OCI-LY7 (cell line): Measurements from ENCODE around the gene ADPRH. TPM values are rescaled to one million over a fixed set of nuclear protein-coding genes. Genes with fewer than 3 reads are reported as not detected.

ENCODE experiments used
- BruUV-seq: library from RNA; stranded (reverse); fragments of 400-500 nt; replicated peaks from 2 replicates; lab custom pipeline; 2021; lab: Mats Ljungman, UMichigan
- CTCF ChIA-PET: fragments of 300-600 bp; sonication (Branson Sonifier 250); formaldehyde crosslinking; loops from one replicate; lab custom pipeline; 2022; ENCODE audit warnings: antibody characterized with exemption; ENCODE audit not compliant: unreplicated experiment; lab: Charles Lee
- POLR2A ChIA-PET: fragments of 300-600 bp; sonication (Branson Sonifier 250); formaldehyde crosslinking; loops from one replicate; lab custom pipeline; 2022; ENCODE audit warnings: antibody characterized with exemption; lab: Charles Lee
- DNase-seq: peaks from one replicate; pipeline ENCODE4 v3.0.0-alpha.2; 2015; ENCODE audit warnings: low spot score
- H2AFZ ChIP-seq: fragments of 200-600 bp; sonication (generic), shearing (Covaris generic); 2 replicates; pipeline ENCODE4 v1.6.1; 2014; ENCODE audit warnings: mild to moderate bottlenecking, antibody characterized with exemption, low read length, moderate library complexity
- H3K27ac ChIP-seq: fragments of 200-600 bp; sonication (generic); 2 replicates; pipeline ENCODE4 v1.5.1; 2014; ENCODE audit warnings: mixed run types, low read depth, mild to moderate bottlenecking, moderate library complexity, low read length, inconsistent platforms; ENCODE audit not compliant: poor library complexity, severe bottlenecking
- H3K36me3 ChIP-seq: fragments of 200-600 bp; sonication (generic); 2 replicates; pipeline ENCODE4 v1.6.1; 2014; ENCODE audit warnings: mild to moderate bottlenecking, antibody characterized with exemption, low read length, moderate library complexity, mixed read lengths; ENCODE audit not compliant: insufficient read depth
- H3K4me1 ChIP-seq: fragments of 200-600 bp; sonication (generic); 2 replicates; pipeline ENCODE4 v1.5.1; 2014; ENCODE audit warnings: mild to moderate bottlenecking, low read length; ENCODE audit not compliant: insufficient read depth, poor library complexity, severe bottlenecking
- H3K4me2 ChIP-seq: fragments of 200-600 bp; sonication (generic); 2 replicates; pipeline ENCODE4 v1.6.1; 2014; ENCODE audit warnings: mild to moderate bottlenecking, low read length
- H3K4me3 ChIP-seq: fragments of 200-600 bp; sonication (generic); 2 replicates; pipeline ENCODE4 v1.5.1; 2014; ENCODE audit warnings: mild to moderate bottlenecking, low read depth, low read length; ENCODE audit not compliant: poor library complexity, severe bottlenecking
- H3K79me2 ChIP-seq: fragments of 200-600 bp; sonication (generic); 2 replicates; pipeline ENCODE4 v1.6.1; 2016; ENCODE audit warnings: low read depth, mild to moderate bottlenecking, low read length, moderate library complexity, mixed read lengths; ENCODE audit not compliant: insufficient read depth
- H3K9me2 ChIP-seq: fragments of 200-600 bp; sonication (generic); 2 replicates; pipeline ENCODE4 v1.6.1; 2016; ENCODE audit warnings: mild to moderate bottlenecking, low read length, mixed read lengths; ENCODE audit not compliant: insufficient read depth
- H3K9me3 ChIP-seq: fragments of 200-600 bp; sonication (generic); 2 replicates; pipeline ENCODE4 v1.6.1; 2014; ENCODE audit warnings: mild to moderate bottlenecking, mixed run types, low read length, mixed read lengths
- H4K20me1 ChIP-seq: fragments of 200-600 bp; sonication (generic); 2 replicates; pipeline ENCODE4 v1.6.1; 2014; ENCODE audit warnings: mild to moderate bottlenecking, antibody characterized with exemption, low read length, moderate library complexity, mixed read lengths; ENCODE audit not compliant: insufficient read depth
- EZH2phosphoT487 ChIP-seq: fragments of 200-600 bp; sonication (generic); IDR thresholded peaks from 2 replicates; pipeline ENCODE4 v1.6.1; 2018; ENCODE audit warnings: low read depth, borderline replicate concordance, mild to moderate bottlenecking, mixed run types, antibody characterized with exemption, low read length, moderate library complexity, mixed read lengths
- intact Hi-C: fragments of 100-400 bp; cut with micrococcal nuclease; formaldehyde crosslinking; loops from one replicate; pipeline ENCODE4 v1.10.0; 2022; ENCODE audit not compliant: unreplicated experiment
- total RNA-seq, 2 experiments: library from RNA; depleted of rRNA in 1 of 2; stranded (reverse); fragments of >200 nt in 1 of 2; shearing (Covaris generic) in 1 of 2; gene quantifications; 2 replicates each; pipeline ENCODE4 v1.2.3, GENCODE V29; 2014 to 2022
- TF ChIP-seq, protein P1 (sequence below): fragments of 200-600 bp; sonication (generic); conservative IDR thresholded peaks from 2 replicates; pipeline ENCODE4 v1.5.1; 2014; ENCODE audit warnings: mild to moderate bottlenecking, antibody characterized with exemption, low read length, moderate library complexity, mixed read lengths

ADPRH gene
- total RNA-seq, 2 experiments from 2014 or later = not detected

DNA sequence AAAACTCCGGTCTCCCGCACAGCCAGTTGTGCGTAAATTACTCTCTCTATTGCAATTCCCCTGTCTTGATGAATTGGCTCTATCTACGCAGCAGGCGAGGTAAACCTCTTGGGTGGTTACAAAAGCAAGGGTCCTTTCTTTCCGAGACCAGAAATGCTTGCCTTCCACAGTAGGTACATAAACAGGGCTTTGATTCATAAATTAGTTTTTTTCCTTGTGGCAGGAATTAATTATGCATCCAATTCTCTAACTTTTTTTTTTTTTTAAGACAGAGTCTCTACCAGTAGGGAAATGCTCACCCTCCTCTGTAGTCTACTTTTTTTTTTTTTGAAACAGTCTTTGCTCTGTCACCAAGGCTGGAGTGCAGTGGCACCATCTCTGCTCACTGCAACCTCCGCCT lies 36.1 kb upstream of the ADPRH start:
- CTCF ChIA-PET = no interaction called here
- intact Hi-C loops = no loop called here

GRCh38 chr3:119547227-119547626 lies 32.1 kb upstream of the ADPRH start:
- Histone ChIP-seq H2AFZ (no peak overlapping the region), H4K20me1 (no peaks in the 10 kb centered on the region), H3K36me3 (no peaks in the 10 kb centered on the region), H3K4me1 (no peaks in the 10 kb centered on the region), H3K79me2 (no peaks in the 10 kb centered on the region), H3K4me3 (no peak overlapping the region), H3K4me2 (no peak overlapping the region), H3K27ac (no peak overlapping the region), H3K9me2 (no peaks in the 10 kb centered on the region), H3K9me3 (no peaks in the 10 kb centered on the region)
- no TSS peak for BruUV-seq
- CTCF ChIA-PET = no interaction called here
- POLR2A ChIA-PET = interaction anchor here (0.7 kb wide), 1 partner anchor 50 kb away, joined by 4 read pairs; no protein-coding TSS in a partner anchor
- TF ChIP-seq, protein P1, sequence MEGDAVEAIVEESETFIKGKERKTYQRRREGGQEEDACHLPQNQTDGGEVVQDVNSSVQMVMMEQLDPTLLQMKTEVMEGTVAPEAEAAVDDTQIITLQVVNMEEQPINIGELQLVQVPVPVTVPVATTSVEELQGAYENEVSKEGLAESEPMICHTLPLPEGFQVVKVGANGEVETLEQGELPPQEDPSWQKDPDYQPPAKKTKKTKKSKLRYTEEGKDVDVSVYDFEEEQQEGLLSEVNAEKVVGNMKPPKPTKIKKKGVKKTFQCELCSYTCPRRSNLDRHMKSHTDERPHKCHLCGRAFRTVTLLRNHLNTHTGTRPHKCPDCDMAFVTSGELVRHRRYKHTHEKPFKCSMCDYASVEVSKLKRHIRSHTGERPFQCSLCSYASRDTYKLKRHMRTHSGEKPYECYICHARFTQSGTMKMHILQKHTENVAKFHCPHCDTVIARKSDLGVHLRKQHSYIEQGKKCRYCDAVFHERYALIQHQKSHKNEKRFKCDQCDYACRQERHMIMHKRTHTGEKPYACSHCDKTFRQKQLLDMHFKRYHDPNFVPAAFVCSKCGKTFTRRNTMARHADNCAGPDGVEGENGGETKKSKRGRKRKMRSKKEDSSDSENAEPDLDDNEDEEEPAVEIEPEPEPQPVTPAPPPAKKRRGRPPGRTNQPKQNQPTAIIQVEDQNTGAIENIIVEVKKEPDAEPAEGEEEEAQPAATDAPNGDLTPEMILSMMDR = no peak
- TF ChIP-seq EZH2phosphoT487 = no peak
- DNase-seq = no peak
- intact Hi-C loops = no loop called here

More for the DNA sequence above, 36.1 kb upstream of the ADPRH start:
- Histone ChIP-seq H3K9me2 (no peaks in the 10 kb centered on the region), H3K36me3 (no peaks in the 10 kb centered on the region), H3K4me2 (no peak overlapping the region), H3K27ac (no peak overlapping the region), H4K20me1 (no peaks in the 10 kb centered on the region), H3K4me3 (no peak overlapping the region), H3K4me1 (peaks cover 6% of the 10 kb centered on the region), H3K9me3 (no peaks in the 10 kb centered on the region), H3K79me2 (no peaks in the 10 kb centered on the region), H2AFZ (no peak overlapping the region)
- BruUV-seq = no TSS peak
- POLR2A ChIA-PET = interaction anchor here (0.6 kb wide), 1 partner anchor 9 kb away, joined by 3 read pairs; no protein-coding TSS in a partner anchor
- no peak for DNase-seq
- no peak for TF ChIP-seq EZH2phosphoT487
- TF ChIP-seq, protein P1 = no peak

GRCh38 chr3:119548341-119548740 lies 31.0 kb upstream of the ADPRH start:
- TF ChIP-seq, protein P1 = no peak
- no peak for TF ChIP-seq EZH2phosphoT487
- DNase-seq = no peak
- H3K79me2 ChIP-seq = no peaks in the 10 kb centered on the region
- ChIA-PET POLR2A (no interaction called here), CTCF (no interaction called here)
- intact Hi-C loops = no loop called here
- H3K4me2 ChIP-seq = no peak overlapping the region
- no peaks in the 10 kb centered on the region for H4K20me1 ChIP-seq
- H3K4me3 ChIP-seq = no peak overlapping the region
- no peaks in the 10 kb centered on the region for H3K36me3 ChIP-seq
- no peaks in the 10 kb centered on the region for H3K9me2 ChIP-seq
- no peaks in the 10 kb centered on the region for H3K4me1 ChIP-seq
- no peak overlapping the region for H2AFZ ChIP-seq
- no TSS peak for BruUV-seq
- H3K9me3 ChIP-seq = no peaks in the 10 kb centered on the region
- H3K27ac ChIP-seq = no peak overlapping the region
